HepG2 (cell line): ENCODE results near the gene NEGR1. TPM values are rescaled to one million over a fixed set of nuclear protein-coding genes. Genes with fewer than 3 reads are reported as not detected.

Experiments
- ATAC-seq: fragments of 200-7000 bp; cut with Tn5 transposase; 3 replicates; pipeline ENCODE4 v1.9.1; 2020; ENCODE audit warnings: mild to moderate bottlenecking, moderate library complexity
- BruUV-seq: library from RNA; stranded (reverse); fragments of 400-500 nt; replicated peaks from 2 replicates; lab custom pipeline; 2021; lab: Mats Ljungman, UMichigan
- CTCF ChIA-PET: fragments of 300-600 bp; formaldehyde crosslinking; extraction: SDS; loops from one replicate; lab custom pipeline; 2021; ENCODE audit warnings: low total read pairs, inconsistent platforms, low intra/inter-chr PET ratio; lab: Yijun Ruan, JAX
- POLR2A ChIA-PET: fragments of 350-600 bp; sonication (Branson Sonifier 250); formaldehyde crosslinking; loops from one replicate; lab custom pipeline; 2020; ENCODE audit warnings: antibody characterized with exemption, inconsistent platforms; lab: Yijun Ruan, JAX
- DNase-seq: peaks from one replicate; pipeline ENCODE4 v3.0.0-alpha.2; 2015; ENCODE audit warnings: low spot score
- FAIRE-seq: peaks from 3 replicates; lab custom pipeline; 2011; peaks lifted over from hg19 to GRCh38; lab: Jason Lieb, UNC
- H2AFZ ChIP-seq: one replicate; pipeline ENCODE4 v1.6.1; 2011; ENCODE audit warnings: low read length, inconsistent platforms
- H3K27ac ChIP-seq: fragments of 300-600 bp; 3 replicates; pipeline ENCODE4 v1.8.0; 2011; ENCODE audit warnings: mixed run types, mild to moderate bottlenecking, mixed read lengths, low read length, inconsistent platforms; ENCODE audit not compliant: insufficient read depth; ENCODE audit errors: extremely low read length
- H3K27me3 ChIP-seq, 2 experiments: fragments of 200-600 bp in 1 of 2; 2 replicates in 1 of 2; 3 replicates in 1 of 2; pipeline versions ENCODE4 v1.6.0 to v1.8.0; 2011; ENCODE audit warnings: low read length in 2 of 2, mild to moderate bottlenecking in 2 of 2, moderate library complexity in 2 of 2, inconsistent platforms in 1 of 2; ENCODE audit not compliant: insufficient read depth in 2 of 2, control insufficient read depth in 1 of 2
- H3K36me3 ChIP-seq, 2 experiments: fragments of 200-600 bp in 1 of 2; replicated peaks in 1 of 2; 2 replicates in 1 of 2; 3 replicates in 1 of 2; pipeline versions ENCODE4 v1.5.1 to v1.8.0; 2011; ENCODE audit warnings: low read length in 2 of 2, inconsistent platforms in 1 of 2; ENCODE audit not compliant: insufficient read depth in 2 of 2, control insufficient read depth in 1 of 2
- H3K4me1 ChIP-seq: 2 replicates; pipeline ENCODE4 v1.5.1; 2012; ENCODE audit warnings: low read length, inconsistent platforms; ENCODE audit not compliant: insufficient read depth
- H3K4me2 ChIP-seq: 2 replicates; pipeline ENCODE4 v1.6.0; 2011; ENCODE audit warnings: low read depth, low read length, inconsistent platforms
- H3K4me3 ChIP-seq, 3 experiments: fragments of 200-600 bp in 1 of 3; sonication (generic), shearing (Covaris generic) in 1 of 3; replicated peaks in 1 of 3; 2 replicates each; pipeline ENCODE4 v1.5.1; 2011 to 2016; ENCODE audit warnings: low read length in 3 of 3, inconsistent platforms in 2 of 3, low read depth in 2 of 3, mild to moderate bottlenecking in 2 of 3, control low read depth in 1 of 3, mixed read lengths in 1 of 3; ENCODE audit not compliant: insufficient read depth in 1 of 3
- H3K79me2 ChIP-seq: one replicate; pipeline ENCODE4 v1.6.1; 2011; ENCODE audit warnings: low read length, inconsistent platforms; ENCODE audit not compliant: insufficient read depth
- H3K9ac ChIP-seq: 2 replicates; pipeline ENCODE4 v1.6.0; 2011; ENCODE audit warnings: mild to moderate bottlenecking, low read depth, low read length, inconsistent platforms; ENCODE audit not compliant: insufficient read depth
- H3K9me3 ChIP-seq: 2 replicates; pipeline ENCODE4 v1.5.1; 2012; ENCODE audit warnings: mild to moderate bottlenecking, low read length
- H4K20me1 ChIP-seq: 2 replicates; pipeline ENCODE4 v1.6.0; 2011; ENCODE audit warnings: inconsistent platforms, mild to moderate bottlenecking, low read length, moderate library complexity; ENCODE audit not compliant: insufficient read depth
- AHDC1 ChIP-seq: sonication (generic); formaldehyde crosslinking; IDR thresholded peaks from 2 replicates; pipeline ENCODE4 v1.5.1; 2020; ENCODE audit warnings: mild to moderate bottlenecking, missing genetic modification reagents, borderline replicate concordance
- HOXD1 ChIP-seq: sonication (generic); formaldehyde crosslinking; IDR thresholded peaks from 2 replicates; pipeline ENCODE4 v1.5.0; 2020; ENCODE audit warnings: missing genetic modification reagents
- SIN3B ChIP-seq: fragments of 150-350 bp; IDR thresholded peaks from 2 replicates; pipeline ENCODE4 v1.6.1; 2014; ENCODE audit warnings: low read length
- TBX3 ChIP-seq: fragments of 450-650 bp; IDR thresholded peaks from 2 replicates; pipeline ENCODE4 v1.6.1; 2017; ENCODE audit warnings: antibody characterized with exemption, mild to moderate bottlenecking, inconsistent platforms, borderline replicate concordance
- WGBS: methylation state at CpG from one replicate; pipeline ENCODE4 v1.1.6; 2017; ENCODE audit warnings: low lambda C conversion rate; 5-methylcytosine and 5-hydroxymethylcytosine counted together
- in situ Hi-C: cut with HindIII; loops from 2 replicates; pipeline ENCODE4 v1.10.0; 2017; ENCODE audit warnings: low pct_unique_long_range_greater_than_20kb; ENCODE audit not compliant: extremely low pct_ligation_motif_present
- intact Hi-C: fragments of 100-400 bp; cut with micrococcal nuclease; formaldehyde crosslinking; loops from one replicate; pipeline ENCODE4 v1.10.0; 2022; ENCODE audit not compliant: unreplicated experiment
- polyA plus RNA-seq, 8 experiments: library from polyadenylated mRNA; depleted of rRNA in 3 of 8; stranded (reverse) in 7 of 8; unstranded in 1 of 8; fragments of >200 nt; fragmentation: Illumina TruSeq in 4 of 8; extraction: Trizol in 4 of 8; gene quantifications; 2 replicates each; pipeline versions ENCODE4 v1.2.1 to v1.2.3, GENCODE V29; 2011 to 2016; ENCODE audit warnings: low read depth in 4 of 8, missing spikeins in 1 of 8, mixed read lengths in 1 of 8; ENCODE audit not compliant: insufficient read depth in 1 of 8
- total RNA-seq, 5 experiments: library from RNA; depleted of rRNA; stranded (reverse); fragments of >200 nt; fragmentation: Illumina TruSeq; extraction: Trizol; gene quantifications; 2 replicates each; pipeline ENCODE4 v1.2.3, GENCODE V29; 2016; ENCODE audit warnings: low read depth in 1 of 5

The NEGR1 gene
- total and polyA plus RNA-seq, 2 of the 13 experiments (the other 11 are each of a cell fraction or from before 2014, with no cell fraction given) = not detected

- TF ChIP-seq AHDC1 (CRISPR knock-in tag) = no peak
- no peak for TF ChIP-seq TBX3
These were observed 184.3 kb downstream of the NEGR1 start (continued) for GRCh38 chr1:72097851-72098570.

- in situ Hi-C loops = no loop called here
- no peaks in the 10 kb centered on the region for H3K36me3 ChIP-seq
- H2AFZ ChIP-seq = no peak overlapping the region
- H3K4me2 ChIP-seq = no peak overlapping the region
- H3K9ac ChIP-seq = no peak overlapping the region
- DNase-seq (no peak), ATAC-seq (no peak), FAIRE-seq (no peak)
- intact Hi-C loops = no loop called here
- H3K27ac ChIP-seq = no peak overlapping the region
- no peaks in the 10 kb centered on the region for H3K79me2 ChIP-seq
- H3K9me3 ChIP-seq = no peaks in the 10 kb centered on the region
- no peak overlapping the region for H3K4me3 ChIP-seq
- no peaks in the 10 kb centered on the region for H4K20me1 ChIP-seq
- no peaks in the 10 kb centered on the region for H3K4me1 ChIP-seq
- TF ChIP-seq HOXD1 (CRISPR knock-in tag) = no peak
- TF ChIP-seq SIN3B = no peak
- no peaks in the 10 kb centered on the region for H3K27me3 ChIP-seq
- ChIA-PET POLR2A (no interaction called here), CTCF (no interaction called here)
- WGBS = 0% methylated on average over 2 of the region's 2 CpGs
- BruUV-seq = no TSS peak
These were observed 188.1 kb downstream of the NEGR1 start for GRCh38 chr1:72094209-72094608.
